Progenitor cell of endocrine pancreas (in vitro differentiated cells): Measurements from ENCODE around the gene MACROD2. TPM values are rescaled to one million over a fixed set of nuclear protein-coding genes. Genes with fewer than 3 reads are reported as not detected.

Experiments
- DNase-seq: peaks from one replicate; pipeline ENCODE4 v3.0.0; 2021; ENCODE audit warnings: low spot score; ENCODE audit not compliant: unreplicated experiment
- H3K27ac Mint-ChIP-seq: 2 replicates; pipeline ENCODE4 v1.8.0; 2021; ENCODE audit warnings: mild to moderate bottlenecking, moderate library complexity, mixed read lengths
- H3K27me3 Mint-ChIP-seq: 2 replicates; pipeline ENCODE4 v1.8.0; 2021; ENCODE audit warnings: mixed read lengths
- H3K36me3 Mint-ChIP-seq: 2 replicates; pipeline ENCODE4 v1.8.0; 2022; ENCODE audit warnings: mixed read lengths; ENCODE audit not compliant: insufficient read depth
- H3K4me1 Mint-ChIP-seq: 2 replicates; pipeline ENCODE4 v1.8.0; 2021; ENCODE audit warnings: low read depth, mixed read lengths
- H3K4me3 Mint-ChIP-seq: 2 replicates; pipeline ENCODE4 v1.8.0; 2021; ENCODE audit warnings: low read depth, mild to moderate bottlenecking, moderate library complexity, mixed read lengths
- H3K9me3 Mint-ChIP-seq: 2 replicates; pipeline ENCODE4 v1.8.0; 2021; ENCODE audit warnings: low read depth, mixed read lengths
- total RNA-seq: library from RNA; stranded (reverse); gene quantifications from 2 replicates; pipeline ENCODE4 v1.2.1, GENCODE V29; 2021
- TF ChIP-seq, protein P1 (sequence below): fragments of 200-600 bp; sonication (generic); IDR thresholded peaks from one replicate; pipeline ENCODE4 v1.5.0; 2021; ENCODE audit warnings: antibody characterized with exemption, mild to moderate bottlenecking; ENCODE audit not compliant: unreplicated experiment

The MACROD2 gene
- total RNA-seq, 1 donor from 2014 or later = 7.6 TPM

DNA sequence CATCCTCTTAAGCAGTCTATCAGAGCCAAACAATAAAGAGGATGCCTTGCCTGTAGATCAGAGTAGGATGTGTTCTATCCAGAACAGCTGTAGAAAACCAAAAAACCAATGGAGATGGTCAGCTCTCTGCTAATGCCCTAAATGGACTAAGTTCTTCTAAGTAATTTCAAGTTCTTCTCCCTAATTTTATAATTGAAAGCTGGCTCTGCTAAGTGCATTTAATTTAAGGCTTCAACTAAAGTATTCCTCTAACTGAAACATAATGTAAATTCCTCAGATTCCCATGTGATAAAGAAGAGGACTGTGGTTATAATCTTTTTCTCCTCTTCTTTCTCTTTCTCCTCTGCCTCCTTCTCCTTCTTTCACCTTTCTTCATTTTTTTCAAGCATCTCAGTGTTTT is 1868.4 kb downstream of the MACROD2 start:
- Mint-ChIP-seq H3K4me1 (peaks cover 10% of the 10 kb centered on the region), H3K27ac (no peak overlapping the region), H3K27me3 (no peaks in the 10 kb centered on the region), H3K9me3 (no peaks in the 10 kb centered on the region), H3K36me3 (no peaks in the 10 kb centered on the region), H3K4me3 (no peak overlapping the region)
- DNase-seq = no peak
- TF ChIP-seq, protein P1, sequence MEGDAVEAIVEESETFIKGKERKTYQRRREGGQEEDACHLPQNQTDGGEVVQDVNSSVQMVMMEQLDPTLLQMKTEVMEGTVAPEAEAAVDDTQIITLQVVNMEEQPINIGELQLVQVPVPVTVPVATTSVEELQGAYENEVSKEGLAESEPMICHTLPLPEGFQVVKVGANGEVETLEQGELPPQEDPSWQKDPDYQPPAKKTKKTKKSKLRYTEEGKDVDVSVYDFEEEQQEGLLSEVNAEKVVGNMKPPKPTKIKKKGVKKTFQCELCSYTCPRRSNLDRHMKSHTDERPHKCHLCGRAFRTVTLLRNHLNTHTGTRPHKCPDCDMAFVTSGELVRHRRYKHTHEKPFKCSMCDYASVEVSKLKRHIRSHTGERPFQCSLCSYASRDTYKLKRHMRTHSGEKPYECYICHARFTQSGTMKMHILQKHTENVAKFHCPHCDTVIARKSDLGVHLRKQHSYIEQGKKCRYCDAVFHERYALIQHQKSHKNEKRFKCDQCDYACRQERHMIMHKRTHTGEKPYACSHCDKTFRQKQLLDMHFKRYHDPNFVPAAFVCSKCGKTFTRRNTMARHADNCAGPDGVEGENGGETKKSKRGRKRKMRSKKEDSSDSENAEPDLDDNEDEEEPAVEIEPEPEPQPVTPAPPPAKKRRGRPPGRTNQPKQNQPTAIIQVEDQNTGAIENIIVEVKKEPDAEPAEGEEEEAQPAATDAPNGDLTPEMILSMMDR = no peak

DNA sequence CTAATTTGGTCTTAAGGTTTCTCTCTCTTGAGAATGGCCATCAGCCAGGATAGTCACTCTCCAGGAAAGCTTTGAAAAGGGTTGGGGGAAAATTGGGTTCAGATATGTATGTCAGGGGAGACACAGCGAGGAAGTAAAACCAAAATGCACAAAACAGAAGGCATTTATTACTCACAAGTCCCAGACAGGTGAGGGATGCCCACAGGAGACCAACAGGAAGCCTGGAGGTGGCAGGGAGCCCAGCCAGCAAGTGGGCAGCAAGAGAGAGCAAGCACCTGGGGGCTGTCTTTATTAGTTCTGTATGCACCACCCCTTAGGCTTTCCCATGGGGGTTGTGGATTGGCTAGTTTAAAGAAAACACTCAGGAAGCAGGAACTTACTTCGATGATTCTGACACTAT is 1870.2 kb downstream of the MACROD2 start:
- no peaks in the 10 kb centered on the region for H3K36me3 Mint-ChIP-seq
- no peak for DNase-seq
- no peaks in the 10 kb centered on the region for H3K9me3 Mint-ChIP-seq
- no peak overlapping the region for H3K27ac Mint-ChIP-seq
- TF ChIP-seq, protein P1 = no peak
- peaks cover 10% of the 10 kb centered on the region for H3K4me1 Mint-ChIP-seq
- H3K27me3 Mint-ChIP-seq = no peaks in the 10 kb centered on the region
- no peak overlapping the region for H3K4me3 Mint-ChIP-seq

DNA sequence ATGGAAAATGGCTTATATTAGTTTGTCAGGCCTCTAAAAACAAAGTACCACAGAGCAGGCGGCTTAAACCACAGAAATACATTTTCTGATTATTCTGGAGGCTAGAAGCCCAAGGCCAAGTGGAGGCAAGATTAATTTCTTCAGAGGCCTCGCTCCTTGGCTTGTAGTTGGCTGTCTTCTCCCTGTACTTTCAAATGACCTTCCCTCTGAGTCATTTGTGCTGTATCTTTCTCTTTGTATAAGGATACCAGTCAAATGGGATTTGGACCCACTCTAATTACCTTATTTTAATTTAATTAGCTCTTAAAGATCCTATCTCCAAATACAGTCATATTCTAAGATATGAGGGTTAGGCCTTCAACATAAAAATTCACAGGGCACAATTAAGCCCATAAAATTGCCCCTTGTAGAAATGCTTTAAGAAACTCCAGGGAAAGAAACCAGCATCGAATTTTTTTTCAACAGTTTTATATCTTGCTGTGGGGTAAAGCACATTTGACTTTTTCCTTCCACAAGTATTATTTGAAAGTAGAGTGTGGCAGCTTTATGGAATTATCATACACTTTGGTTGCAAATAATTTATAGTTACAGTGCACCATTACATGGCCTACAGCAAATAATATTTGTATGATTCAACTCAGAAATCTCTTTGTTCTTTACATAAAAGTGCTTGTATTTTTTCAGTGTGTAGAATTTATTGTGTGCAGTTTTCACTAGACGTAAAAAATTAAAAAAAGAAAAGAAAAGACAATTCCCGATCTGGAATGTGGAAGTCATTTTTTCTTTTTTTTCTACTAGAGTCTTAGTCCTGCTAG is 1871.8 kb downstream of the MACROD2 start:
- Mint-ChIP-seq H3K36me3 (no peaks in the 10 kb centered on the region), H3K4me1 (peaks cover 2% of the 10 kb centered on the region), H3K27ac (no peak overlapping the region), H3K9me3 (no peaks in the 10 kb centered on the region), H3K27me3 (no peaks in the 10 kb centered on the region), H3K4me3 (no peak overlapping the region)
- TF ChIP-seq, protein P1 = no peak
- DNase-seq = no peak

DNA sequence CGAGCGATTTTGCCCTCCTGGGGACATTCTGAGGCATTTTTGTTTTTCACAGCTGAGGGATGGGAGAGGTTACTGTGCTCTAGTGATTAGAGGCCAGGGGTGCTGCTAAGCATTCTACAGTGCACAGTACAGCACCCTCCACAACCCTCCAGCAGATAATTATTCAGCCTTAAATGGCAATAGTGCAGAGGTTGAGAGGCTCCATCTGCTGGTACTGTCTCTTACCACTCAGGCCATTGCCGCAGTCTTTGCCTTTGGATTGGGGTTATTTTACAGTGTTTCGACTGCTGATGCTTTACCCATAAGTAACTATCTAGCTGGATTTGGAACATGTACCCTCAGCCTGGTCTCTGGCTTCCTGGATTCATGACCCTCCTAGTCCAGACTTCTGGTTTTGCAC is 1872.6 kb downstream of the MACROD2 start:
- no peaks in the 10 kb centered on the region for H3K27me3 Mint-ChIP-seq
- no peaks in the 10 kb centered on the region for H3K36me3 Mint-ChIP-seq
- no peak for DNase-seq
- no peak overlapping the region for H3K27ac Mint-ChIP-seq
- no peaks in the 10 kb centered on the region for H3K4me1 Mint-ChIP-seq
- H3K9me3 Mint-ChIP-seq = no peaks in the 10 kb centered on the region
- no peak overlapping the region for H3K4me3 Mint-ChIP-seq
- TF ChIP-seq, protein P1 = no peak

DNA sequence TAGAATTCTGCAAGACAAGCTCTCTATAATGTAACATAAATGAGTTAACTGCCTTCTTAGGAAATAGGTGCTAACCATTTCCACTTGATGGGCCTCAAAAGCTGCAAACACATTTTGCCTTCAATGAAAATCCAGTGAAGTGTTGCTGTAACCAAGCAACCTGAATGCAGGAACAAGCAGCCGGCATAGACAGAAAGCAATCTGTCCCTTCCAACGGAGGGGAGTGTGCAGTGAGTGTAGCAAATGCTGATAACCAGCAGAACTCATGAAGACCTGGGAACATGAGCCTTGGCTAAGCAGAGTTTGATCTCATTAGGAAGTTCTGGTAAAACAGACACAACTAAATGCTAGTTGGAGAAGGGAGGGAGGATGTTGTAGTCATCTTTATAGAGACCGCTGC is 1880.1 kb downstream of the MACROD2 start:
- Mint-ChIP-seq H3K36me3 (no peaks in the 10 kb centered on the region), H3K9me3 (peaks cover 9% of the 10 kb centered on the region), H3K4me3 (no peak overlapping the region), H3K27ac (no peak overlapping the region), H3K27me3 (no peaks in the 10 kb centered on the region), H3K4me1 (no peaks in the 10 kb centered on the region)
- DNase-seq = no peak
- TF ChIP-seq, protein P1 = no peak
